ENCODE data around the gene FOLR2. TPM values are rescaled to one million over a fixed set of nuclear protein-coding genes. Genes with fewer than 3 reads are reported as not detected.
"Not testable (repeated sequence)": the region's sequence is repeated elsewhere in the genome, so short reads cannot be mapped to it uniquely, and the experiment has no call there.

FOLR2 gene
- 0.59 TPM for polyA plus RNA-seq (2012; ENCODE audit: missing spikeins)

DNA sequence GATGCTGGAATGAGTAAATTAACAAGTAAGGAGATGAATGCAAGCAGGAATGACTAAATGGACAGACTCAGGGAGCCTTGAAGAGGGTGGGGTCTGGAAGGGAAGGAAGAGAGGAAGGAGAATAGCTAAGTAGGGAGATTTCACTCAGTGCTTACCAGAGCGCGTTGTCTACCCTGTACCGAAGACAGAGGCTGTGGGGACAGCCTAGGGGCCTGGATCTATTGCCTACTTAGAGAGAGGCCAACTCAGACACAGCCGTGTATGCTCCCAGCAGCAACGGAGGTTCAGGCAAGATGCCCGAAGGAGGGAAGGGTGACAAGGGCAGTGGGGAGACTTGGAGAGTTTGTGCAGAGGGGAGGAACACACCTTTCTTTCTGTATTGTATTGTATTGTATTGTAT, at the start of gene FOLR2:
FOLR2 (plus strand) TSS at position 157 of the 400 bp plus-strand sequence. CDS start 1,791 bp downstream, outside the sequence.
- FAIRE-seq: no peak
- TF ChIP-seq TAF1 (IDR thresholded peaks at IDR 0.05; ENCODE audit: borderline replicate concordance, low read depth, low read length) (no peak), POLR2AphosphoS5 (IDR thresholded peaks at IDR 0.05; ENCODE audit: low read depth, low read length) (no peak), POLR2A (IDR thresholded peaks at IDR 0.05; ENCODE audit: low read depth, low read length) (no peak)
- DNase-seq (ENCODE audit: insufficient read length): no peak

- not testable (repeated sequence) for DNase-seq (ENCODE audit: insufficient read length); FAIRE-seq
Measured at GRCh38 chr11:72169046-72169555, 47.5 kb upstream of the FOLR2 start.

DNA sequence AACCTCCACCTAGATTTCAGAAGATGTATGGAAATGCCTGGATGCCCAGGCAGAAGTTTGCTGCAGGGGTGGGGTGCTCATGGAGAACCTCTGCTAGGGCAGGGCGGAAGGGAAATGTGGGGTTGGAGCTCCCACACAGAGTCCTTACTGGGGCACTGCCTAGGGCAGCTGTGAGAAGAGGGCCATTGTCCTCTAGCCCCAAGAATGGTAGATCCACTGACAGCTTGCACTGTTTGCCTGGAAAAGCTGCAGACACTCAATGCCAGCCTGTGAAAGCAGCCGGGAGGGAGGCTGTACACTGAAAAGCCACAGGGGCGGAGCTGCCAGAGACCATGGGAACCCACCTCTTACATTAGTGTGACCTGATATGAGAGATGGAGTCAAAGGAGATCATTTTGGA, 46.8 kb upstream of the FOLR2 start:
- not testable (repeated sequence) for FAIRE-seq; DNase-seq (ENCODE audit: insufficient read length)

GRCh38 chr11:72172043-72172442, 44.6 kb upstream of the FOLR2 start:
- not testable (repeated sequence) for FAIRE-seq; DNase-seq (ENCODE audit: insufficient read length)

DNA sequence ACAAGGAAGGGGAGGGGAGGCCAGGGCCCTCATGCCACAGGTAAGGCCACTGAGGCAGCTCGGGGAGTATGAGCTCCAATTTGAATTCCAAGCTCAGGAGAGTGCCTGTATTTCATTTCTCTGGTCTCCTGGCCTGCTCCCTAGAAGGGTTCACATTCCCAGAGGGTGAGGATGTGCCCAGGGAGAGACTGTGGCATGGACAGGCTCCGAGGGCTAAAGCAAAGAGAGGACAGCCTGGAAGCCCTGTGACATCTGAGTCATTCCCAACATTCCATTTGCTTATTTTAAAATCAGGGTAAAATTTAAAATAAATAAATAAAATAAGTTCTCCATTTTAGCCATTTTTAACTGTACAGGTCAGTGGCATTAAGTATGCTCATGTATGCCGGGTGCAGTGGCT, 43.3 kb upstream of the FOLR2 start:
- TF ChIP-seq POLR2A (IDR thresholded peaks at IDR 0.05; ENCODE audit: low read depth, low read length) (no peak), POLR2AphosphoS5 (IDR thresholded peaks at IDR 0.05; ENCODE audit: low read depth, low read length) (no peak), TAF1 (IDR thresholded peaks at IDR 0.05; ENCODE audit: borderline replicate concordance, low read depth, low read length) (no peak)
- no peak for FAIRE-seq
- no peak for DNase-seq (ENCODE audit: insufficient read length)

- TF ChIP-seq POLR2A (IDR thresholded peaks at IDR 0.05; ENCODE audit: low read depth, low read length) (no peak), TAF1 (IDR thresholded peaks at IDR 0.05; ENCODE audit: borderline replicate concordance, low read depth, low read length) (no peak)
- no peak for FAIRE-seq
- DNase-seq (ENCODE audit: insufficient read length): no peak
Measured at GRCh38 chr11:72174302-72175070, 42.1 kb upstream of the FOLR2 start.

- TF ChIP-seq POLR2AphosphoS5 (IDR thresholded peaks at IDR 0.05; ENCODE audit: low read depth, low read length) (no peak), POLR2A (IDR thresholded peaks at IDR 0.05; ENCODE audit: low read depth, low read length) (no peak), TAF1 (IDR thresholded peaks at IDR 0.05; ENCODE audit: borderline replicate concordance, low read depth, low read length) (no peak)
- no peak for FAIRE-seq
Measured at GRCh38 chr11:72177656-72178055, 38.9 kb upstream of the FOLR2 start.

DNA sequence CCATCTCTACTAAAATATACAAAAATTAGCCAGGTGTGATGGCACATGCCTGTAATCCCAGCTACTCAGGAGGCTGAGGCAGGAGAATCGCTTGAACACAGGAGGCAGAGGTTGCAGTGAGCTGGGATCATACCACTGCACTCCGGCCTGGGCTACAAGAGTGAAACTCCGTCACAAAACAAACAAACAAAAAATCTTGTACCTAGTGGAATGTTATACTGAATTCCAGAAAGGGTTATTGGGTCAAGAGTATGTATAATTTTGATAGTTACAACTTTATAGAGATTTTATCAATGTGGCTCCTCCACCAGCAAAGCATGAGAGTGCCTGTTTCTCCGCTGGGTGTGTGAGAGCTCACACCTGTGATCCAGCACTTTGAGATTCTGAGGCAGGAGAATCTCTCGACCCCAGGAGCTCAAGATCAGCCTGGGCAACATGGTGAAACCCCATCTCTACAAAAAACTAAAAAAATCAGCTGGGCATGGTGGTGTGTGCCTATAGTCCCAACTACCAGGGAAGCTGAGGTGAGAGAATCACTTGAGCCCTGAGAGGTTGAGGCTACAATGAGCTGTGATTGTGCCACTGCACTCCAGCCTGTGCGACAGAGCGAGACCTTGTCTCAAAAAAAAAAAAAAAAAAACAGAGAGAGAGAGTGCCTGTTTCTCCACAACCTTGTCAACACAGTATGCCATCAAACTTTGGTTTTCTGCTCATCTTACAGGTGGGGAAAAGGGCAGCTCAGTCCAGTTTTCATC, 37.4 kb upstream of the FOLR2 start:
- TF ChIP-seq POLR2AphosphoS5 (IDR thresholded peaks at IDR 0.05; ENCODE audit: low read depth, low read length) (no peak), POLR2A (IDR thresholded peaks at IDR 0.05; ENCODE audit: low read depth, low read length) (no peak), TAF1 (IDR thresholded peaks at IDR 0.05; ENCODE audit: borderline replicate concordance, low read depth, low read length) (no peak)
- DNase-seq (ENCODE audit: insufficient read length) (no peak), FAIRE-seq (no peak)

More at GRCh38 chr11:72177656-72178055, 38.9 kb upstream of the FOLR2 start:
- no peak for DNase-seq (ENCODE audit: insufficient read length)

- no peak for DNase-seq (ENCODE audit: insufficient read length)
- no peak for FAIRE-seq
- TF ChIP-seq POLR2AphosphoS5 (IDR thresholded peaks at IDR 0.05; ENCODE audit: low read depth, low read length): no peak
- no peak for TF ChIP-seq TAF1 (IDR thresholded peaks at IDR 0.05; ENCODE audit: borderline replicate concordance, low read depth, low read length)
- TF ChIP-seq POLR2A (IDR thresholded peaks at IDR 0.05; ENCODE audit: low read depth, low read length): no peak
Measured at GRCh38 chr11:72179804-72180396, 36.7 kb upstream of the FOLR2 start.

DNA sequence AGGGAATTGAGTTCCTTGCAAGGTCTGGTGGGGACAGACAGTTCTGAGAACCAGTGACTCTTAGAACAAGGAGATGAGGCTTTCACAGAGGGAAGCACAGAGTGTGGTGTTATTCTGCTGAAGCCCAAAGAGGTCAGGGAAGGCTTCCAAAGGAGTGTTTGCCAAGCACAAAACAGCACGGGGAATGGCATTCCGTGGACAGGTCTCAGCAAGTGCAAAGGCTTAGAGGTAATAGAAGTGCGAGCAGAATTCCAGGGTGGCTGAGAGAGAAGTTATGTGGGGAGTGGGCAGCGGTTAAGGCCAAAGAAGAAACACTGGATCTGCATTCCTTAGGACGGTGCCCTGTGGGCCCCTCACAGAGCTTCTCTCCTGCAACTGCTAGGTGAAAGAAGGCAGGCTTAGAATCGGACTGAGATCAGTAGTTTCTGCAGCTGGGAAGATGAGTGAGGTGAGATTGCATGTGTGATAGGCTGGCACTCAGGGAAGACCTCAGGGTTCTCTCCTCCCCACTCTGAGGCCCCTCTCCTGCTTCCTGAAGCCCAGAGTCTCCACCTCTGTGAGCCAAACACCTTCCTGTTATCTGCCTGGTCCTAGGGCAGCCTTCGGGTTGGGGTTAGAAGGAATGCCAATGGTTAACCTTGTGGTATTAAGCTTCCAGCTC, 35.6 kb upstream of the FOLR2 start:
- FAIRE-seq; DNase-seq (ENCODE audit: insufficient read length): not testable (repeated sequence)

DNA sequence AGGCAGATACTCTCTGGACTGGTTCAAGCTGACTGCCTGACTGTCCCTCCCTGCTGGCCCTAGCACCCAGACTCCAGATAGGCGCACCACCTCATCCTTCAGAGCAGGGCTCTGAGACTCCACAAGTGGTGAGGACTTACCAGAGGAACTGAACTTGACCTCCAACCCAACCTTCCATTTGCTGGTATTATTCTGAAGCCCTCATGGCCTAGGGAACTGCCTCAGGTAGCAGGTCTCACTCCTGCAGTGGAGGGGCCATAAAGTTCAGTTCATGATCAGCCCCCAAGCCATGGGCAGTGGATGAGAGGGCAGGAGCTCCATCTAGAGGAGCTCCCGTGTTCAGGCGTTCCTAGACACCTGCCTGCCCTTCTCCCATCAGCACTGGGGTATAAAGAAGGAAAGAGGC, 35.0 kb upstream of the FOLR2 start:
- peak; percentile 36 for FAIRE-seq

DNA sequence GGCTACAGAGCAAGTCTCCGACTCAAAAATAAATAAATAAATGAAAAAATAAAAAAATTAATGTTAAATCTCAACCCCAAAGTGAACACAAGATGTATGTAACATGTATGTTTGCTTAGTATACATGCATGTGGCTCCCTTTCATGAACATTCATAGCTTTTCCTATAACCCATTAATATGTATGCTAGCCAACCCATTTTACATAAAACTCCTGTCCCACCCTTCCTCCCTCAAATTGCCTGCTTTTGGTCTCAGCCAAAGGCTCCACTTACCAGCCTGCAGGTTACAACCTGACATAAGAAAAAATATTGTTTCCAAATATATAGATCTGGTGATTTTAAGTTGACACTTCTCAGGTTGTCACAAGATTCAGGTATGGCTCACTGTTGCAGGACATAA, 28.3 kb upstream of the FOLR2 start:
- TF ChIP-seq TAF1 (IDR thresholded peaks at IDR 0.05; ENCODE audit: borderline replicate concordance, low read depth, low read length): no peak
- no peak for TF ChIP-seq POLR2AphosphoS5 (IDR thresholded peaks at IDR 0.05; ENCODE audit: low read depth, low read length)
- TF ChIP-seq POLR2A (IDR thresholded peaks at IDR 0.05; ENCODE audit: low read depth, low read length): no peak
- DNase-seq (ENCODE audit: insufficient read length): no peak
- no peak for FAIRE-seq

More for the DNA sequence above, 35.0 kb upstream of the FOLR2 start:
- not testable (repeated sequence) for DNase-seq (ENCODE audit: insufficient read length)

Data from GM12892 (cell line).